HG03432 (cell line): Measurements from ENCODE around the gene RPL36.

Experiments used
- ATAC-seq: cut with Tn5 transposase; IDR thresholded peaks from one replicate; pipeline ENCODE4 v1.9.1; 2021; ENCODE audit warnings: mild to moderate bottlenecking, moderate library complexity; ENCODE audit not compliant: unreplicated experiment

RPL36 gene

DNA sequence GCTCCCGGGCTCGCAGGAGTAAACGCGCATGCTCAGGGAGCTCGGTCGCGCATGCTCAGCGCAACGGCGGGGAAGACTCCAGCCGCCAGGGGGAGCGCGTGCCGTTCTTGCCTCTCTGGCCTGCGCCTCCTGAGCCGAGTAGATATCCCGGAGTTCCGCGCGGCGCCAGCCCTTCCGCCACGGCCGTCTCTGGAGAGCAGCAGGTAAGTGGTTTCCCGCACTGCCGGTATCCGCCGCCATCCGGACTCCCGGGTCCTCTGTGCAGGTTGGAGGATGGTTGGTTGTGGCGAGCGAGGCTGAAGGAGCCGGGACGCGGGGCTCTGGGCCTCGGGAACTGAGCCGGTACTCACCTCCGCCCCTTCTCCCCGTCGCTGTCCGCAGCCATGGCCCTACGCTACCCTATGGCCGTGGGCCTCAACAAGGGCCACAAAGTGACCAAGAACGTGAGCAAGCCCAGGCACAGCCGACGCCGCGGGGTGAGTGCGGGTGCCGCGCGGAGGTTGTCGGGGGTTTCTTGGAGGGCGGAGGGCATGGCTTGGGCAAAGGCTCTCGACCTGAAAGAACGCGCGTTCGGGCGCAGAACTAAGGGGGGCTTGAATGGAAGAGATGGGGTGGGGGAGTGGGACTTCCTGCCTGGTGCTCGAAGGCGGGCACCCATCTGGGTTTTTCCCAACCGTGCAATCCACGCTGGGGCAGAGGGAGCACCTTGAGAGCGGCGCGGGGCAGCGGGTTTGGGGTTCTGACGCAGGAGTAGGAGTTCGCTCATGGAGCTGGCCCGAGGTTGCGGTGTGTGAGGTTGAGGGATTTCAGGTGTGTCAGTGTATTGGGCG is at the start of gene RPL36:
Gene RPL36 (plus strand): TSS at position 171 of the 830 bp plus-strand sequence. CDS start 213 bp downstream, at position 384.
- peak; percentile 42 for ATAC-seq

DNA sequence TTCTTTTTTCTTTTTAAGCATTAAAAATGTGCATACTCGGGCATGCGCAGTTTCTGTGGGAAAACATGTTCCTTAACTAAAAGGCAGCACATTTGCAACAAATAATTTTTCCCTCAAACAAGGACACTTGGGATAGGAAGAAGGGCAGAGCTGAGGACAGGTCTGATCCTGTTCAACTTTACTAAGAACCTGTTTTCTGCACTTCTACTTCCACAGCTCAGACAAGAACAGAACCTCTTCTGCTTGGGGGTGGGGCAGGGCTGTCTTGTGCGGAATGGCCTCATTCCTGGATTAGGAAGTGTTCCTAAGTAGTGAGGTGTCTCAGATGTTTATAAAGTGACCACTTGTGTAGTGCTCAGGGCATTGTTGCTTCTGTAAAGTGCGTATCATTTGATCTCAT is 48.9 kb upstream of the RPL36 start:
- ATAC-seq: no peak

DNA sequence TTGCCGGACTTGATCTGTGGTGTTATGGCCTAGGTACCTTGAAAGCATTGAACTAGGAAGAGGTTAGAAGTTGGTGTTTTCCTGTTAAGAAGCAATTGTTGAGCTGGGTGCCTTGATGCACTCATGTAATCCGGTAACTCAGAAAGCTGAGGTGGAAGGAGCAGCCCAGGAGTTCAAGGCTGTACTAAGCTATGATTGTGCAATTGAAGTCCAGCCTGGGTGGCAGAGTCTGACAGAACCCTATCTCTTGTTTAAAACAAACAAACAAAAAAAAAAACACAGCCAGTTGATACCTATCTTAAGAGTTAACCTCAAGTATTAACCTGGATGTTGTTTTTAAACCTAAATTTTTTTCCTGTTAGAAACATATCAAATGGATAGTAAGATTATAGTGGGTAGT is 47.9 kb upstream of the RPL36 start:
- ATAC-seq: no peak

DNA sequence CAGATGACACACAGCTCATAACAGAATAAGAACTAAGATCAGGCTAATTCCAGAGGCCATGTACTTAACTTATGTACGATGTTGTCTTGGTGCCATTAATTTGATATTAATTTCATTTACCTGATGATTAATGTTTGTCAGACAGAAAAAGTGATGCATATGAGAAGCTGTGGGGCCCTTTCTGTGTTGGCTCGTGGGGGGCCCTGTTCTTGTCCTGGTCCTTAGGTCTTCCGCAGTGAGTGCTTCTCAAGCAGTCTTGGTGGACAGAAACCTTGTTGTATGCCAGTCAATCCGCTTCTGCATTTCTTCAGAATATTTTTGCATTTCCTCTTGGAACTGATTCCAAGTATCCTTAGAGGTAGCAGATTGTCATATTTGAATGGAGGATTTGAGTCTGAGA is 47.0 kb upstream of the RPL36 start:
- no peak for ATAC-seq

DNA sequence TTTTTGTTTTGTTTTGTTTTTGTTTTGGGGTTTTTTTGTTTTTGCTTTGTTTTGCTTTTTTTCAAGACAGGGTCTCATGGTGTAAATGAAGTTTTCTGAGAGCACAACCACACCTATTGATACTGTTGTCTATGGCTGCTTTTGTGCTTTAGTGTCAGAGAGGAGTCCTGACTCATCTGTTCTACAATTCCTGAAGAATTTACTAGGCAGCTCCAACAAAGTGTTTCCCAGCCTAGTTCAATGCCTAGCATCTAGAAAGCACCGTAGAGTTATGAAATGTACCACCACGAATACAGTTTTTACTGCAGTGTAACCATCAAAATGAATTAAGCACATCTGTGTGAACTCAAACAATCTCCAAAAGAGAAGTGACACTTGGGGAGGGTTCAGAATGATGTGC is 46.1 kb upstream of the RPL36 start:
- no peak for ATAC-seq

DNA sequence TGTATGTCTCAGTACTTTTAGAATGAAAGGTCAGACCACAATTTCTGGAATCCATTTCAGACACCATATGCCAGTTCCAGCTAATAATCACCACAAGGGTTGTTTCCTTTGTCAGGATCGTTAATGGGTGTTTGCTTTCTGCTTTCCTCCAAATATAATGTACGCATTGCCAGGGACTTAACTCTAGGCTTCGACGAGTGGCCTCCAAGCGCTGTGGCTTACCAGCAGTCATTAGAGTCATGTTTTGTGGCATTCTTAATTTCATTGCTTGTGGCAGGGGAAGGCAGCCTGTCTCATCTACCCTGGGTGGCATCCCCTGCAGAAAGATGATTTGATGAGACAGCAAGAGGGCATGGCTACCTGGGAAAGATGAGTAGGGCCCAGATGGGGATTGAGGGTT is 44.7 kb upstream of the RPL36 start:
- ATAC-seq: no peak

DNA sequence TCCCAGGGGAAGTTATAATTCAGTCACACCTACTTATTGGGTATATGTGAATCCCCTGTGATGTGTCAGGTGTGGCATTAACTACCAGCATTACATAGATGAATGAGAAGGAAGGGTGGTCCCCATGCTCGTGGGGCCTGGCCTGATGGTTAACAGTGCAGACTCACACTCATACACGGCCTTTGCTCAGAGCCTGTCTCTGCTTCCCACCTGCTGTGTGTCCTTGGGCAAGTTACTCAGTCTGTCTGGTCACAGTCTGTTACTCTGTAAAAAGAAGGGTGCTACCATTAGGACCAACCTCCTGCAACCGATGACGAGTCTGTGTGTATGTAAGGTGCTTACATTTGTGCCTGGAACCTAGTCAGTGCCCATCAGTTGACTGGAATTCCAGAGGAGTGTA is 43.4 kb upstream of the RPL36 start:
- no peak for ATAC-seq

DNA sequence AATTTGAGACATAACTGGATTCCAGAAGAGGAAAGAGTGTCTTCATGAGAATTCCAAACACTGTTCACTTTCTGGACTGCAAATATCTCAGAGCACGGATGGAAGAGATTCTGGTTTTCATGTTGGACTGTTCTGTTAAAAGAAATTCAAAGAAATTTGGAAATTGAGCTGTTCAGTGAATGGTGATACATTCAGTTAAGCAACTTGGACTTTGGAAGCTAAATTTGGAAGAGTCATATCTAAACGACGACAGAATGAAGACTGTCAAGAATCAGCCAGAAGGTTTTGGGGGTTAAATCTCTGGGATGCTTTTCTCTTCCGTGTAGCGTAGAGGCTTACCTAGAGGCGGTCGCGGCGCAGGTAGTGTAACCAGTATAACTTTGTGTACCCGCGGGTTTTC is 41.6 kb upstream of the RPL36 start:
- ATAC-seq: no peak

DNA sequence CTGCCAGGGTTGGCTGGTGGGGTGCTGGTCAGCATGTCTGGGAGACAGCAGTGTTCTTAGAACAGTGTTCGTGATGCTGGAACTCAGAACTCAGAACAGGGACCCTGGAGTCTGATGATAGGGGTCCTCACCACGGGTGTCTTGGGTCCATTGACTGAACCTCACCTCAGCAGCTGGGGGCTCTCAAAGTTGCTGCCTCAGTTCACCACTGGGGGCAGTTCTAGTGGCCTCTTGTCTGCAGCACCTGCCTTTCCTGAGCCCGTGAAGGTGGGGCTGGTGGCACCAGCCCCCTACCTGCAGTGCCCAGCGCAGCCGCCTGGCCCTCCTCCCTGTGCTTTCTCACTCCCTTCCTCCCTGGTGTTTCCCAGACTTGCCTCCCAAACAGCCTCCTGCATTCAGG is 38.7 kb upstream of the RPL36 start:
- ATAC-seq: no peak

DNA sequence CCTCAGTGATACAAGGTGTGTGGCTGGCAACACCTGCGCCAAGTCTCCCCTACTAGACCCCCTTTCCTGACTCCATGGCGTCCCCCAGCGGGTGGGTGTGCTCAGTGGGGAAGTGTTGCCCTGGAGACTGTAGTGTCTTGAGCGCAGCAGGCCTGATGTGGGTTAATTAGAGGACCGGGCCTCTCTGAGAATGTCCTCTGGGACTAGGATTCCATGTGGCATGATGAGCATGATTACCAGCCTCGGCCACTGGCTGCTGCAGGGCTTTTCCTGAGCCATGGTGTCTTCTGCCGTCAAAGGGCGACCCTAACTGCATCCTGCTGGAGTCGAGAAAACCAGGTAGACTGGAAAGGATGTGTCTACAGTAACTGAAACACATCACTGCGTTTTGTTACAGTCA is 37.8 kb upstream of the RPL36 start:
- no peak for ATAC-seq

DNA sequence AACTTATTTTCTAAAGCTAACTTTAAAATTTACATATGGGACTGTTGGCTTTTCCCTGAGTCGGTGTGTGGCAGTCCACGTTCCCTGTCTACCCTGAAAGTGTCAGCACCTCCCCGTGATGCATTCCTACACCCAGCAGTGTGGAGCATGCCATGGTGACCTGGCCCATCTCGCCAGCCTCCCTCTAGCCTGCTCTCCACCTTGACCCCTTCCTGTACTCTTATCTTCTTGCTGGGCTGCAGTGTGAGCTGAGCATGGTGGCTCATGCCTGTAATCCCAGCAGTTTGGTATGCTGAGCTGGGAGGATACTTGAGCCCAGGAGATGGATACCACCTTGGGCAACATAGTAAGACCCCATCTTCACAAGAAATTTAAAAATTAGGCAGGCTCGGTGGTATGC is 35.2 kb upstream of the RPL36 start:
- no peak for ATAC-seq

DNA sequence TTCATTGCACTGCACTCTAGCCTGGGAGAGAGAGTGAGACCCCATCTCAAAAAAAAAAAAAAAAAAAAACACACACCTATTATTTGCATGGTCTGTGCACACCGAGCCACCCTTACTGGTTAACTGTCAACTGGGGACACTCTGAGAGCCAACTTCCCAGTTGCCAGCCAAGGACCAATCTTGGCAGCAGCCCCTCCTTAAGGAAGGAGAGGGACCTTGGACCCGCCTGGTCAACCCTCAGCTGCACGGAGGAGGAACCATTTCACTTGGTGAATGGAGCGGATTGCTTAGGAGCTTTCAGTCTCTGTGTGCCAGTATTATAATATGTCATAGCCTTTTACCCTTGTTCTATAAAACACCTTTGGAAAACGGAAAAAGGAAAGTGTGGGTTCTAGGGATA is 34.7 kb upstream of the RPL36 start:
- ATAC-seq: no peak

DNA sequence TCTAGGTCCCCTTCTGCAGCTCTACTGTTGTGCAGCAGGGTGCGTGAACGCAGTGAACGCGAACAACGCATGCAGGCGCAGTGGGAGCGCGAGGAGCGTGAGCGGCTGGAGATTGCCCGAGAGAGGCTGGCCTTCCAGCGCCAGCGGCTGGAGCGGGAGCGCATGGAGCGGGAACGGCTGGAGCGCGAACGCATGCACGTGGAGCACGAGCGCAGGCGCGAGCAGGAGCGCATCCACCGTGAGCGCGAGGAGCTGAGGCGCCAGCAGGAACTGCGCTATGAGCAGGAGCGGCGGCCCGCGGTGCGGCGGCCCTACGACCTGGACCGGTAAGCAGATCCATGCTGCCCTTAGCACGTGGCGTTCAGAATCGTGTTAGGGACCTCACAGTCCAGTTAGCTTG is 28.6 kb upstream of the RPL36 start:
- no peak for ATAC-seq

DNA sequence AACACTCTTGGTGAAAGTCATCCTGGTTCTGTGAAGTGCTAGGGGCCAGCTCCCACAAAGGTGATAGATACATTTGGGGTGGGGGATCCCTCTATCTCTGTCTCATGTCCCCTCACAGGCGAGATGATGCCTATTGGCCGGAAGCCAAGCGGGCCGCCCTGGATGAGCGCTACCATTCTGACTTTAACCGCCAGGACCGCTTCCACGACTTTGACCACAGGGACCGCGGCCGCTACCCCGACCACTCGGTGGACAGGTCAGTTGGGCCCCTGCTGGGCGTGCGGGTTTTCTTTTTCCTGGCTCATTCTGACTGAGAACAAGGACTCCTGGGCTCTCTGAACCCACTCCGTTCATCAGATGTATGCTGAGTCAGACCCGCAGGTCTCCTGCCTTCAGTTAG is 26.2 kb upstream of the RPL36 start:
- no peak for ATAC-seq

DNA sequence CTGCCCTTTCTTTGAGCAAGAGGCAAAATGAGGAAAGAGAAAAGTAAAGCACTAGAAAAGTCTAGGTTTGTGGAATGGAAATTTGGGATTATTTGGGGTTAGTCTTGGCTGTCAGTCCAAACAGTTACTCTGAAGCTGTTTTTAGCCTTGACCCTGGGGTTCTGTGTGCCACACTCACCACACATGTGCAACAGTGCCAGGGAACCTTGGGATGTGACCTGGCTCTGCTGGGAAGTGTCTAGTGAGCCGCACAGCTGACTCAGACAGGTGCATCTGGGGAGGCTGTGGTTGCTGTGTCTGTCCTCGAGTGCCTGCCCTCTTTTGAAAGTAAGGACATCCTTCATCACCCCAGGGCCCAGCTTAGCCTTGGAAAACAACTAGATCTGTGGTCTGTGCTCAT is 25.6 kb upstream of the RPL36 start:
- ATAC-seq: no peak

DNA sequence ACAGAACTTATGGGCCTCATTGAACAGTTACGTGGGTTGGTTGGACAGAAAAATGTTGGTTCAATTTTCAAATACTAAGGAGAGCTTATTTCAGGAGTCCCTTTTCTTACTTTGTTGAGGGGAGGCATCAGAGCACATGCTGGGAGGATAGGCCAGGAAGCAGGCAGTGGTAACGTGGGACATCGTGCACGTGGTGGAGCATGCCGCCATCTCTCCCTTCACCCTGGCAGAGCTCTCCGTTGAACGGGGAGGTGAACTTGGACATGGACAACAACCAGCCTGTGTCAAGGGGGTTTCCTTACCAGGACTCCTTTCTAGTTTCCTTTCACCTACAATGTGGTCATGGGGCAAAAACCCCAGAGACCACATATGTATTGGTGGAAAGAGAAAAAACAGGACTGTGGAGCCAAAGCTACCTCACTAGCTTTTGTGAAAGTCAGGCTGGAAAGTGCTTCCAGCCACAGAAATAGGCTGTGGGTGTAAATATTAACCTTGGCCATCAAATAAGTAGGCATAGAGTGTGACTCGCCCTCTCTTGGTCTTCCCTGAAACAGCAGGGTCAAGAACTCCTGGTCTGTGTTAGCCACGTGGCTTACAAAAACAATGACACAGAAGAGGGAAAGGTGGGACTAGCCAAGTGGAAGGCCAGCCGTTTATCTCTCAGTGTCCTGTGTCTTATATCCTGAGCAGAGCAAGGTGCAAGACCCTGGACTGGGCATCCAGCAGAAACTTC is 24.1 kb upstream of the RPL36 start:
- no peak for ATAC-seq

DNA sequence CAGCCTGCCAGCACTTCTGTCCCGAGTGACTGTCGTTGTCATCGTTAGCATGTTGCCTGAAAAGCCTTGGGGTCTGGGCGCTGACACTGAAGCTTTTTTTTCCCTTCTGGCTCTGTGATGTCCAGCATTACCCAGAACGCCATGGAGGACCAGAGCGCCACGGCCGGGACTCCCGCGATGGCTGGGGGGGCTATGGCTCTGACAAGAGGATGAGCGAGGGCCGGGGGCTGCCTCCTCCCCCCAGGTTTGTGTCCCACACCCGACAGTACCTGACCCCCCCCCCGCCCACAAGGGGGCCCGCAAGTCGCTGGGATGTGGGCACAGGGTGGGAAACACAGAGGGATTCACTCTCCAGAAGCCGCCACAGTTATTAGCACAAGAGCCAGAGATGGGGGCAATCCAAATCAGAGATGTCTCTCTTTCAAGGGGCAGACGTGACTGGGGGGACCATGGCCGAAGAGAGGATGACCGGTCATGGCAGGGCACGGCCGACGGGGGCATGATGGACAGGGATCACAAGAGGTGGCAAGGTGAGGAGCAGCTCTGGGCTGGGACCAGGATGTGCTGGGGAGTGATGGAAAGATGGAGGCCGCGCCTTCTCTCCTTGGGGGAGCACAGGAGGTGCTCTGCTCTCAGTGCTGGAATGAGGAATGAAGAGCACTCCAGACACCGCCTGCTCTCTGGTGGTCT is 23.0 kb upstream of the RPL36 start:
- no peak for ATAC-seq

DNA sequence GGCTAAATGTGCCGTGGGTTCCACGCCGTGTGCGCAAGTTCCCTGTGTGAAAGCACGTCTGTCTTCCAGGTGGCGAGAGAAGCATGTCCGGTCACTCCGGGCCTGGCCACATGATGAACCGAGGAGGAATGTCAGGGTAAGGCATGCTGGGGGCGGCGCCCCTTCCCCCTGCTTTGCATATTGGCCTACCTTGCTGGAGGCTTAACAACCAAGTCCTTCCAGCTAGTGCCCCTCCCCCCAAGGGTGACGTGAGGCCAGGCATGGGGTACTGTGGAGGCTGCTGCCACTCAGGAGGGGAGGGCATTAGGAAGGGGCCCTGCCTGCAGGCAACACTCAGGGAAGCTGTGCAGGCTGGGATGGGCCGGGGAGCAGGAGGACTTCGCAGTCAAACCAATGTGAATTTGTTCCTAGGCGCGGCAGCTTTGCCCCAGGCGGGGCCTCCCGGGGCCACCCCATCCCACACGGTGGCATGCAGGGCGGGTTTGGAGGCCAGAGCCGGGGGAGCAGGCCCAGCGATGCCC is 22.3 kb upstream of the RPL36 start:
- ATAC-seq: no peak

DNA sequence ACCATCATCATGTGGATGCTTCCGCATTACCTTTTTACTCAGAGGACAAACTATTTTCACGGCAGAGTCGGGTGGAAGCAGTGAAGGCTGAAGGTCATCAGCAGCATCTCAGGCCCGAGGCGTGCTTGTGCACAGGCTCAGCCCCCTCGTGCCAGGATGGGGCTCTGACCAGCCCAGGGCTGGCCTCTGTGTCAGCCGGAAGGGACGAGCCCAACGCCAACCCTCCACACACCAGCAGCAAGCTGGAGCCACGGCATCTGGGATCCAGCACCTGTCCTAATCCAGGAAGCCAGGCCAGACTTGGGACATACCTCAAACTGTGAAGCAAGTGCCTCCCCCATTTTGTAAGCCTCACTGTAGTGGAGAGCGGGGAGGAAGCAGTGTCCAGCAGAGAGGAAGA is 20.9 kb upstream of the RPL36 start:
- ATAC-seq: no peak

DNA sequence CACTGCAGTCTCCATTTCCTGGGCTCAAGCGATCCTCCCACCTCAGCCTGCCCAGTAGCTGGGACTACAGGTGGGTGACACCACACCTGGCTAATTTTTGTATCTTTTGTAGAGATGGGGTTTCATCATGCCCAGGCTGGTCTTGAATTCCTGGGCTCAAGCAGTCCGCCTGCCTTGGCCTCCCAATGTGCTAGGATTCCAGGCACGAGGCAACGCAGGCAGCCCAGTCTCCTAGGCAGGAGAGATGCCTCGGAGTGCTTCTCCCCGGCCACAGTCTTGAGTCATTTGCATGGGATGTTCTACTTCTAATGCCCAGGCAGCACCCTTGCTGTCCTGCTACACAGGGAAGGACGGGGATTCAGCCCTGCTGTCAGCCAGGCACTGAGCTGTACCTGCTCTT is 18.5 kb upstream of the RPL36 start:
- no peak for ATAC-seq

DNA sequence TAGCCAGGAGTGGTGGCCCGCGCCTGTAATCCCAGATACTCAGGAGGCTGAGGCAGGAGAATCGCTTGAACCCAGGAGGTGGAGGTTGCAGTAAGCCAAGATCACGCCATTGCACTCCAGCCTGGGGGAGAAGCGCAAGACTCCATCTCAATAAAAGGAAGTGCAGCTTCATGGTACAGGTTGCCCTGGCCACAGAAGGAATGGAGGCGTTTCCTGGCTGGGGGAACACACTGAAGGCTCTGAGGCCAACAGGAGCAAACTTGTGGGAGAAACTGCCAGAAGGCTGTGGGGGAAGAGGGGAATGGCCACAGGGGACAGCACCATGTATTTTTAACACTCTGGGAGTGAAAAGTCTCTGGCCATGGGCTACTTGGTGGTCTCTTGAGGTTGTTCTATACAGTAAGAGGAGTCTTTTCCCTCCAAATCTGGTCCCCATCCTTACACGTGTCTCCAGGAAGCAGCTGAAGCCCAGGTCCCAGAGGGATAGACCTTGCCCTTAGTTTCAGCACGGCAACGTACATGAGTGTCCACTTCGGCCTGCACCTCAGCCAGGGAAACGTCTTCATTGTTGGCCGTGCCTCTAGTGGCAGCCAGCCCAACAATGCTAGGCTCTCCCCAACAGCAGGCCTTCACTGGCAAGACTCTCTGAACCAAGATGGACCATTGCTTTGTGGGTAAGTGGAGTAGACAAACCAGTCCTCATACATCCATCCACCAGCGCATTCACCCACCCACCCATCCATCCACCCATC is 17.2 kb upstream of the RPL36 start:
- ATAC-seq: no peak
